ENCODE measurements around the gene DGKI. TPM values are rescaled to one million over a fixed set of nuclear protein-coding genes. Genes with fewer than 3 reads are reported as not detected.

Gene DGKI
- total and polyA plus RNA-seq, 10 donors, result 0.03 to 1.0 (median 0.45) TPM

GRCh38 chr7:137753948-137754851 lies 92.6 kb downstream of the DGKI start:
- H3K9me3 ChIP-seq, result no peaks in the 10 kb centered on the region
- H3K27me3 ChIP-seq (replicated peaks in 1 of 7), result peaks cover 0 to 15% (median 0%) of the 10 kb centered on the region in 7 donors
- H3K36me3 ChIP-seq, result no peaks in the 10 kb centered on the region
- DNase-seq, result no peak
- WGBS, 5 donors, result 21 to 39% (median 31%) methylated on average over 11 of the region's 11 CpGs
- H3K27ac ChIP-seq, result no peak overlapping the region
- intact Hi-C loops (cut with DNase I; ENCODE audit: low total_unique reads), result no loop called here
- TF ChIP-seq CTCF (IDR thresholded peaks at IDR 0.05 in 8 of 11, conservative IDR thresholded peaks at IDR 0.05 in 3 of 11) (no peak), POLR2AphosphoS5 (IDR thresholded peaks at IDR 0.05) (no peak), POLR2A (IDR thresholded peaks at IDR 0.05) (no peak)
- no peak overlapping the region for H3K4me3 ChIP-seq
- H3K4me1 ChIP-seq, result no peaks in the 10 kb centered on the region

- no peak overlapping the region for H3K4me3 ChIP-seq
- 57 to 79% (median 70%) methylated on average over 3 of the region's 3 CpGs for WGBS, 5 donors
- no peak overlapping the region for H3K27ac ChIP-seq
- no peaks in the 10 kb centered on the region for H3K9me3 ChIP-seq
- peaks cover 0 to 15% (median 0%) of the 10 kb centered on the region in 7 donors for H3K27me3 ChIP-seq (replicated peaks in 1 of 7)
- DNase-seq, result no peak
- TF ChIP-seq CTCF (IDR thresholded peaks at IDR 0.05 in 8 of 11, conservative IDR thresholded peaks at IDR 0.05 in 3 of 11) (no peak), POLR2AphosphoS5 (IDR thresholded peaks at IDR 0.05) (no peak), POLR2A (IDR thresholded peaks at IDR 0.05) (no peak)
- intact Hi-C loops (cut with DNase I; ENCODE audit: low total_unique reads), result no loop called here
- no peaks in the 10 kb centered on the region for H3K4me1 ChIP-seq
- H3K36me3 ChIP-seq, result no peaks in the 10 kb centered on the region
Measured at GRCh38 chr7:137753575-137753947, 93.2 kb downstream of the DGKI start.

- H3K27ac ChIP-seq, result no peak overlapping the region
- no peak overlapping the region for H3K4me3 ChIP-seq
- no peaks in the 10 kb centered on the region for H3K4me1 ChIP-seq
- WGBS, 5 donors, result 80 to 92% (median 88%) methylated on average over 4 of the region's 4 CpGs
- no peak for DNase-seq
- no peaks in the 10 kb centered on the region for H3K9me3 ChIP-seq
- TF ChIP-seq POLR2AphosphoS5 (IDR thresholded peaks at IDR 0.05) (no peak), CTCF (IDR thresholded peaks at IDR 0.05 in 8 of 11, conservative IDR thresholded peaks at IDR 0.05 in 3 of 11) (no peak), POLR2A (IDR thresholded peaks at IDR 0.05) (no peak)
- no peaks in the 10 kb centered on the region for H3K36me3 ChIP-seq
- intact Hi-C loops (cut with DNase I; ENCODE audit: low total_unique reads), result no loop called here
- H3K27me3 ChIP-seq (replicated peaks in 1 of 7), result peaks cover 0 to 15% (median 0%) of the 10 kb centered on the region in 7 donors
Measured at GRCh38 chr7:137753067-137753466, 93.7 kb downstream of the DGKI start.

- intact Hi-C loops (cut with DNase I; ENCODE audit: low total_unique reads), result no loop called here
- Histone ChIP-seq H3K27me3 (replicated peaks in 1 of 7) (peaks cover 0 to 15% (median 0%) of the 10 kb centered on the region in 7 donors), H3K9me3 (no peaks in the 10 kb centered on the region), H3K4me3 (no peak overlapping the region), H3K4me1 (no peaks in the 10 kb centered on the region), H3K27ac (no peak overlapping the region), H3K36me3 (no peaks in the 10 kb centered on the region)
- 81 to 92% (median 85%) methylated on average over 6 of the region's 6 CpGs for WGBS, 5 donors
- TF ChIP-seq POLR2A (IDR thresholded peaks at IDR 0.05) (no peak), CTCF (IDR thresholded peaks at IDR 0.05 in 8 of 11, conservative IDR thresholded peaks at IDR 0.05 in 3 of 11) (no peak), POLR2AphosphoS5 (IDR thresholded peaks at IDR 0.05) (no peak)
- DNase-seq, result no peak
Measured at GRCh38 chr7:137751361-137752009, 95.3 kb downstream of the DGKI start.

Data from spleen (tissue), 11 donors.